ENCODE measurements around the gene TIA1.
"Not testable (repeated sequence)": the region's sequence is repeated elsewhere in the genome, so short reads cannot be mapped to it uniquely, and the experiment has no call there.

TIA1 gene, protein sequence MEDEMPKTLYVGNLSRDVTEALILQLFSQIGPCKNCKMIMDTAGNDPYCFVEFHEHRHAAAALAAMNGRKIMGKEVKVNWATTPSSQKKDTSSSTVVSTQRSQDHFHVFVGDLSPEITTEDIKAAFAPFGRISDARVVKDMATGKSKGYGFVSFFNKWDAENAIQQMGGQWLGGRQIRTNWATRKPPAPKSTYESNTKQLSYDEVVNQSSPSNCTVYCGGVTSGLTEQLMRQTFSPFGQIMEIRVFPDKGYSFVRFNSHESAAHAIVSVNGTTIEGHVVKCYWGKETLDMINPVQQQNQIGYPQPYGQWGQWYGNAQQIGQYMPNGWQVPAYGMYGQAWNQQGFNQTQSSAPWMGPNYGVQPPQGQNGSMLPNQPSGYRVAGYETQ

GRCh38 chr2:70248181-70248847 is at the start of gene TIA1:
Gene TIA1 (minus strand): TSS chr2:70248628. CDS start chr2:70248430, 198 bp downstream.
- intact Hi-C loops (cut with DNase I): loop anchor here (1.0 to 5.0 kb wide), 2 partner anchors 44 to 57 kb away; partner anchors contain the start of genes C2orf42 and SNRPG
- peak; percentile 90 to 99 (median 94) for DNase-seq

- intact Hi-C loops (cut with DNase I): not testable (repeated sequence)
Observed at GRCh38 chr2:70297828-70298227, 49.4 kb upstream of the TIA1 start.

DNA sequence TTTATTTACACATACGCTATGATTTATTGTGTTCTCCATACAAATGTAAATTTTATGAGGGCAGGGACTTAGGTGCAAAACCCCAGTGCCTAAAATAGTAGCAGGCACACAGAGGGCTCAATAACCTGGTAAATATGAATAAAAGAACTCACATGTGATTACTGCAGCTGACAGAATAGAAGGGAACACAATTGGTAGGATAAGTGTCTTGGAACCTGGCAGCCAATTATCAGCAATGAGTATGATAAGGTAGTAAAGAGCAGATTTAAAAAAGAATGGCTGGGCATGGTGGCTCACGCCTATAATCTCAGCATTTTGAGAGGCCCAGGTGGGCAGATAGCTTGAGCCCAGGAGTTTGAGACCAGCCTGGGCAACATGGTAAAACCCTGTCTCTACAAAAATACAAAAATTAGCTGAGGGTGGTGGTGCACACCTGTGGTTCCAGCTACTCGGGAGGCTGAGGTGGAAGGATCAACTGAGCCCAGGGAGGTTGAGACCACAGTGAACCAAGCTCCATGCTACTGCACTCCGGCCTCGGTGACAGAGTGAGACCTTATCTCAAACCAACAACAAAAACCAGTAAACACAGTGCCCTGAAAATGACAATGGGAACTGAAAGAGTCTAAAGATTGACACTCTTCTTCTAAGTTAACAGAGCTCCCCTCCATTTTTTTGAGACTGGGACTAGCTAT is 35.2 kb upstream of the TIA1 start:
- no peak for DNase-seq
- intact Hi-C loops (cut with DNase I): no loop called here

More at GRCh38 chr2:70297828-70298227, 49.4 kb upstream of the TIA1 start:
- not testable (repeated sequence) for DNase-seq

- intact Hi-C loops (cut with DNase I): no loop called here
- DNase-seq: no peak
Observed at GRCh38 chr2:70282439-70282838, 34.0 kb upstream of the TIA1 start.

DNA sequence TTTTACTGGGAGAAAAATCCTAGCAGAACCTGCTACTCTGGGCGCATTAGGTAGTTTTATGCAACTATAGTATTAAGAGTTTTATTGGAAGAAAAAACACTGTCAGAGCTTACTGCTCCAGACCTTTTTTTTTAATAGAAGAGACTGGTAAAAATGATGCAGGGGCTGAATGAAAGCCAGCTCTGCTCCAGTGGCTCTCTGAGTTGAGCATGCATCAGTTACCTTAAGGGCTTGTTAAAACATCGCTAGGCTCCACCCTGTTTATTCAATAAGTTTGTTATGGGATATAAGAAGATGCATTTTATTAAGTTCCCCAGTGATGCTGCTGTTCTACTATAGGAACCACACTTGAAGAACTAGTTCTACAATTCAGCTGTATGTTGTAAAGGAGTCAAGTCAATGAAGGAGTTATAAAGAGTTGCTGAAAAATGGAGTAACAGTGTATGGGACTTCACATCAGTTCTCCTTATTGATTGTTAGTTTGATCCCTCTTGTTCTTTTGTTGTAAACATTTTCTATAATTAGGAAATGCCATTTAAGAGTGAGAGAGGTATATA is 31.9 kb upstream of the TIA1 start:
- intact Hi-C loops (cut with DNase I): no loop called here
- no peak for DNase-seq

- intact Hi-C loops (cut with DNase I): no loop called here
- no peak for DNase-seq
Observed at GRCh38 chr2:70270323-70270722, 21.9 kb upstream of the TIA1 start.

- DNase-seq; intact Hi-C loops (cut with DNase I): not testable (repeated sequence)
Observed at GRCh38 chr2:70269422-70270302, 21.2 kb upstream of the TIA1 start.

DNA sequence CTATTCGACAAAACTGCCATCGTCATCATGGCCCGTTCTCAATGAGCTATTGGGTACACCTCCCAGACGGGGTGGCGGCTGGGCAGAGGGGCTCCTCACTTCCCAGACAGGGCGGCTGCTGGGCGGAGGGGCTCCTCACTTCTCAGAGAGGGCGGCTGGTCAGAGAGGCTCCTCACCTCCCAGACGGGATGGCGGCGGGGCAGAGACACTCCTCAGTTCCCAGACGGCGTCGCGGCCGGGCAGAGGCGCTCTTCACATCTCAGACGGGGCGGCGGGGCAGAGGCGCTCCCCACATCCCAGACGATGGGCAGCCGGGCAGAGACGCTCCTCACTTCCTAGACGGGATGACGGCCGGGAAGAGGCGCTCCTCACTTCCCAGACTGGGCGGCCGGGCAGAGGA is 18.5 kb upstream of the TIA1 start:
- intact Hi-C loops (cut with DNase I); DNase-seq: not testable (repeated sequence)

- intact Hi-C loops (cut with DNase I): no loop called here
Observed at GRCh38 chr2:70261501-70261900, 13.1 kb upstream of the TIA1 start.

DNA sequence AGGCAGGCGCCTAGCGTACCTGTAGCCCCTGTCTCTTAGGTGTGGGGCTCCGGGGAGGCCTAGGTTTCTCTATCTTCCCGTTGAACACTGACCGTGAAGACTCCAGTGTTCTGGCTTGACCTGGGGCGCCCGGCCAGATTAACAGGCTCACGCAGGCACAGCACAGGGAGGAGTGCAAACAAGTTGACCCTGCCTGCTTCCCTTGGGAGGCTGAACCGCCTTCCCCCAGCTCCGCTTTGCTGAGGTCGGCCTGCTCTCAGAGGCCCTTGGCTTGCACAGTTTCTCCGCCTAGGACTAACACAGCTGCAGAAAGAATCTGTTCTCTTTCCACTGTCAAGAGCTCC is 10.1 kb upstream of the TIA1 start:
- intact Hi-C loops (cut with DNase I): no loop called here
- peak in 8 of 10 donors; percentile 22 to 90 (median 42) for DNase-seq

More at GRCh38 chr2:70261501-70261900, 13.1 kb upstream of the TIA1 start:
- DNase-seq: no peak

DNA sequence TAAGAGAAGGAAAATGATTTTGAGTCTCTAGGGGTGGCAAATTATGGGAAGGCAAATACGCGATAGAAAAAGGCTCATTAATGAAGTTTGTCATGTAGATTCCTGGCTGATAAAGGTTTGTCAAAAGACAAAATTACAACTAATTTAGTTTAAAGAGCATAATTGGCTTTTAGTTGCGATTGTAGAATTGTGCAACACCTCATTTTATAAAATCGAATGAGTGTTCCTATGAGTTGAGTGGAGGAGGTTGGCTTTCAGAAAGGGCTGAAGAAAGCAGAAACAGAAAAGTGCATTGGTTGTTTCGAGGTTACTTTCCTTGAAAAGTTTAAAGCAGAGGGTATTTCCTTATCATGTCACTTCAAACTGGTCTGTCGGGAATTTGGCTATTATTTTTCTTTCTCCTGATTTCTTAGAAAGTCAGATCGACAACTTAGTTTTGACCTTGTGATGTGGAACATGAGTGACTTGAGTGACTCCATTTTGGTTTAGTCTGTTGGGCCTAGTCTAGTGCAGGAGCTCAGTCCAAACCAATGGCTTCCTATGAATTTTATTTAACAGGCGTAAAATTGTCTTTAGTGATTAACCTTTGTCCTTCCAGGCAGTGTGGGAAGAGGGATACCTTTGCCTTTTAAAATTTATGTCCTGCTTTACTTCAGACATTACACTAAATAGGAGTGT is 7.3 kb upstream of the TIA1 start:
- intact Hi-C loops (cut with DNase I): no loop called here
- no peak for DNase-seq

DNA sequence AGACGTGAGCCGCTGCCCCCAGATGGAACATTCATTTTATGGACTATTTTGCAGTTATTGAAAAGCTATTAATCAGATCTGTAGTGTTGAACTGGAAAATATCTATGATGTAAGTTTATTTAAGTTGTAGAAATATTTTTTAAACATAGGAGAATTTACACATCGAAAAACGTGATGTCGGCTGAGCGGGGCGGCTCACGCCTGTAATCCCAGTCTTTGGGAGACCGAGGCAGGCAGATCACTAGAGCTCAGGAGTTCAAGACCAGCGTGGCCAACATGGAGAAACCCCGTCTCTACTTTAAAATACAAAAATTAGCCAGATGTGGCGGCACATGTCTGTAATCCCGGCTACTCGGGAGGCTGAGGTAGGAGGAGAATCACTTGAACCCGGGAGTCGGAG is 2.0 kb upstream of the TIA1 start:
- intact Hi-C loops (cut with DNase I): no loop called here
- DNase-seq: no peak

DNA sequence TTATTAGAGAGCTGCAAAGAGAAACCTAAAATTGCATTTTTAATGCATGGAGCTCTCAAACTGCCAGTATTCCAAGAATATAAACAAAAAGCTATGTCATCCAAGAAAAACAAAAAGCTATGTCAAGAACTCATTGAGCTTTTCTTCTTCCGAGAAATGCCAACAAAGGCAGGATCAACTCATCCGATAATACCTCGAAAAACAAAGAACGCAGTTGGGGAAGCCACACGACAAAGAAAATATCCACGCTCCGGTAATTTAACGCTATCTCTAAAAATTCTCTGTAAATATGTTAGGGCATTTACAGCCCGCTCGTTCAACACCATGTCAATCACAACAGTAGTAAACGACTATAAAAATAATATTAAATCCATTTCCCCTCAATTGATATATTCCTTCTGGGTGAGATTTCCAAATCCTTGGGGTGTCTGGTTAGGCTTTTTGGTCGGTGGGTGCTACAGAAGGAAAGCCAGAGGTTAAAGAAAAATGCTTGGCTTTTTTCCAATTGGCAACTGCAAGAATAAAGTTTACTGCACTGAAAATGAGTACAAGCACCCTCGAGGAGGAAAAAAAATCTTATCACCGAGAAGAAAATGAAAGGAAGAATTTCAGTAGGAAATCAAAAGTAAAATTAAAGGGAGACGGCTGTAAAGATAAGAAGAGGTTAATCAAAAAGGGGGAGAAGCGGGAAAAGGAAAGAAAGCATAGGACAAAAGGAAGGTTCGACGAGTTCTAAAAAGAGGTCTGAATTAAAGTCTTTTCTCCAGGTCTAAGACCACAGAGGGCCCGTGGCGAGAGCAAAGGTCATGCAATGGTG is 856 bp downstream of the TIA1 start:
- intact Hi-C loops (cut with DNase I): loop anchor here (1.0 to 5.0 kb wide), 2 partner anchors 45 to 56 kb away; partner anchors contain the start of genes C2orf42 and SNRPG
- DNase-seq: no peak

DNA sequence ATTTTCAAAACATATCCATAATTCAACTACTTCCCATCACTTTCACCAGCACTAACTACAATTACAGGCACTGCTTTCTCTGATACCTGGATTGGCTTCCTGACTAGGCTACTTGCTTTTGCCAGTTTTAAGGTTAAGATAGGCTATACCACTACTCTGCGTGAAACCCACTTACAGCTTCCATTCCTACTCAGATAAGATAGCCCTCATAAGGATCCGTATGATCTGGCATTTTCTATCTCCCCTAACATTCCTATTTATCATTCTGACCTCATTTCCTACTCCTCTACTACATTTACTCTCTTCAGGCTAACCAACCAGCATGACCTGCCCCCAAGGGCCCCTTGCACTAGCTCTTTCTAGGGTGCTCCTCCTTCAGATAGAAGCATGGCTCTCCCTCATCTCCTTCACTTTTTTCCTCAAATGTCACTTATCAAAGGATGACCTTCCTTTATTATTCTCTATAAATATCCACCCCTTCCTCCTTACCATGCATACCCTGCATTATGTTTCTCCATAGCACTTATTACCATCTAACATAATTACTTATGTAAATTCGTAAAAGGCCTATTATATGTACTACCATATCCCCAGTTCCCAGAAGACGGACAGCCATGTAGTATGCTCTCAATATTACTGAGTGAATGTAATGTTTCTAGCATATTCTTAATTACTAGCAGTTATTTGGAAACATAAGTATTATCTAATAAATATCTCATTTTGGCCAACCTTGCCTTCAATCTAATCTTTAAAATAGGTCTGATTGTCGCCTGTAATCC is 4.4 kb downstream of the TIA1 start:
- intact Hi-C loops (cut with DNase I): no loop called here
- no peak for DNase-seq

DNA sequence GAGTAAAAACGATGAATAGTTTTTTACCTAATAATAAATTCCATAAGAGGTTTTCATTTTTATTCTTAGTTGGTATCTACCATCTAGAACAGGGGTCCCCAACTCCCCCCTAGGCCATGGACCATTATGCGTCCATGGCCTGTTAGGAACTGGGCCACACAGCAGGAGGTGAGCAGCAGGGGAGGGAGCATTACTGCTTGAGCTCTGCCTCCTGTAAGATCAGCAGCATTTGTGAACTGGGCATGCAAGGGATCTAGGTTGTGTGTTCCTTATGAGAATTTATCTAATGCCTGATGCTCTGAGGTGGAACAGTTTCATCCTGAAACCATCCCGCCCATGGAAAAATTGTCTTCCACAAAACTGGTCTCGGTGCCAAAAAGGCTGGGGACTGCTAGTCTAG is 5.9 kb downstream of the TIA1 start:
- DNase-seq: no peak
- intact Hi-C loops (cut with DNase I): no loop called here

- intact Hi-C loops (cut with DNase I): no loop called here
- DNase-seq: no peak
Observed at GRCh38 chr2:70241340-70241739, 7.1 kb downstream of the TIA1 start.

GRCh38 chr2:70240599-70240998 is 7.8 kb downstream of the TIA1 start:
- DNase-seq: no peak
- intact Hi-C loops (cut with DNase I): no loop called here

DNA sequence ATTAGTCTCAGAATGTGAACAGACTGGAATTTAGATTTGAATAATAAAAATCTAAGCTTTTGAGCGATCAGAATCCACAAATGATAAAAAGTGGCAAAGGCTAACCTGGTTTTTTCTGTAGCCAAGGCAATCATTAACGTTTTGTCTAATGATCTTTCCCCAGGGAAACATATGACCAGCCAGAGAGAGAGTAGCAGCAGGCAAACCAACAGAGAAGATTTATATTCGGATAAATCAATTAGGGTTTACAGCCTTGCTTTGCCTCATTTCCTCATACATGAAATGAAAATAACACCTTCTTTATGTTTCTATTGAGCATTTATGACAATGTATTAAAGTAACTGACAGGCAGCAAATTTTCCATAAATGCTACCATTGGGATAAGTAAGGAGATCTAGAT is 14.5 kb downstream of the TIA1 start:
- DNase-seq: no peak
- intact Hi-C loops (cut with DNase I): no loop called here

All from posterior cingulate gyrus (tissue), 11 donors.